GM23338 (cell line): ENCODE data around the gene DMRT1. TPM values are rescaled to one million over a fixed set of nuclear protein-coding genes. Genes with fewer than 3 reads are reported as not detected.

Source experiments
- ATAC-seq: fragments of 200-7000 bp; cut with Tn5 transposase; 3 replicates; pipeline ENCODE4 v1.9.1; 2020
- DNase-seq: peaks from one replicate; pipeline ENCODE4 v3.0.0-alpha.2; 2015; ENCODE audit warnings: low spot score
- H2AFZ ChIP-seq: fragments of 200-600 bp; sonication (generic); 2 replicates; pipeline ENCODE4 v1.8.0; 2016; ENCODE audit warnings: antibody characterized with exemption, mild to moderate bottlenecking, moderate library complexity
- H3F3A ChIP-seq: fragments of 200-600 bp; sonication (generic); replicated peaks from 2 replicates; pipeline ENCODE4 v1.8.0; 2017; ENCODE audit warnings: antibody characterized with exemption, mixed run types, low read depth
- H3K27ac ChIP-seq: fragments of 200-600 bp; sonication (generic); 2 replicates; pipeline ENCODE4 v1.6.1; 2016; ENCODE audit warnings: low read depth
- H3K27me3 ChIP-seq: fragments of 200-600 bp; sonication (generic); 2 replicates; pipeline ENCODE4 v1.8.0; 2016; ENCODE audit warnings: mild to moderate bottlenecking, mixed run types, moderate library complexity; ENCODE audit not compliant: insufficient read depth
- H3K36me3 ChIP-seq: fragments of 200-600 bp; sonication (generic); 2 replicates; pipeline ENCODE4 v1.8.0; 2016; ENCODE audit warnings: mild to moderate bottlenecking; ENCODE audit not compliant: insufficient read depth
- H3K4me1 ChIP-seq: fragments of 200-600 bp; sonication (generic); 2 replicates; pipeline ENCODE4 v1.8.0; 2016; ENCODE audit warnings: mild to moderate bottlenecking, moderate library complexity; ENCODE audit not compliant: insufficient read depth
- H3K4me2 ChIP-seq: fragments of 200-600 bp; sonication (generic); 2 replicates; pipeline ENCODE4 v1.7.1; 2017; ENCODE audit warnings: mixed run types
- H3K4me3 ChIP-seq: fragments of 200-600 bp; sonication (generic); 2 replicates; pipeline ENCODE4 v1.6.1; 2016; ENCODE audit warnings: mixed run types
- H3K79me2 ChIP-seq: fragments of 200-600 bp; sonication (generic); replicated peaks from 2 replicates; pipeline ENCODE4 v1.8.0; 2017; ENCODE audit warnings: mild to moderate bottlenecking; ENCODE audit not compliant: insufficient read depth
- H3K9me2 ChIP-seq: fragments of 200-600 bp; sonication (generic); 2 replicates; pipeline ENCODE4 v1.8.0; 2017; ENCODE audit not compliant: insufficient read depth
- H4K20me1 ChIP-seq: fragments of 200-600 bp; sonication (generic); replicated peaks from 2 replicates; pipeline ENCODE4 v1.8.0; 2017; ENCODE audit warnings: mild to moderate bottlenecking; ENCODE audit not compliant: insufficient read depth
- H3K27ac Mint-ChIP-seq: 2 replicates; pipeline ENCODE4 v1.8.0; 2020; ENCODE audit warnings: inconsistent platforms, mild to moderate bottlenecking, moderate library complexity, mixed read lengths
- H3K27me3 Mint-ChIP-seq: 3 replicates; pipeline ENCODE4 v1.8.0; 2022; ENCODE audit warnings: low read depth, mild to moderate bottlenecking, moderate library complexity, mixed read lengths, inconsistent platforms; ENCODE audit not compliant: insufficient read depth, poor library complexity
- H3K36me3 Mint-ChIP-seq: 3 replicates; pipeline ENCODE4 v1.8.0; 2021; ENCODE audit warnings: low read depth, mild to moderate bottlenecking, inconsistent platforms, moderate library complexity, mixed read lengths
- H3K4me1 Mint-ChIP-seq: 3 replicates; pipeline ENCODE4 v1.8.0; 2020; ENCODE audit warnings: mild to moderate bottlenecking, inconsistent platforms, mixed read lengths
- H3K4me3 Mint-ChIP-seq: 3 replicates; pipeline ENCODE4 v1.8.0; 2021; ENCODE audit warnings: moderate library complexity, mild to moderate bottlenecking, inconsistent platforms, mixed read lengths
- H3K9me3 Mint-ChIP-seq: 3 replicates; pipeline ENCODE4 v1.8.0; 2020; ENCODE audit warnings: moderate library complexity, mild to moderate bottlenecking, inconsistent platforms, mixed read lengths
- CREB1 ChIP-seq: fragments of 250-450 bp; sonication (Bioruptor Pico); IDR thresholded peaks from 2 replicates; pipeline ENCODE4 v1.5.0; 2020; ENCODE audit warnings: low read depth, mild to moderate bottlenecking, moderate library complexity
- EZH2phosphoT487 ChIP-seq: fragments of 200-600 bp; sonication (generic); IDR thresholded peaks from one replicate; pipeline ENCODE4 v1.8.1; 2018; ENCODE audit warnings: antibody characterized with exemption; ENCODE audit not compliant: unreplicated experiment
- NANOG ChIP-seq: IDR thresholded peaks from 2 replicates; pipeline ENCODE4 v1.6.1; 2016; ENCODE audit warnings: antibody characterized with exemption, borderline replicate concordance
- REST ChIP-seq: IDR thresholded peaks from one replicate; pipeline ENCODE4 v1.6.1; 2018; ENCODE audit warnings: antibody characterized with exemption; ENCODE audit not compliant: unreplicated experiment
- ZNF114 ChIP-seq: fragments of 250-450 bp; sonication (Bioruptor Pico); IDR thresholded peaks from 2 replicates; pipeline ENCODE4 v1.5.0; 2020; ENCODE audit warnings: mild to moderate bottlenecking, moderate library complexity
- ZNF331 ChIP-seq: fragments of 250-450 bp; sonication (Bioruptor Pico); IDR thresholded peaks from 2 replicates; pipeline ENCODE4 v1.5.0; 2020; ENCODE audit warnings: low read depth, mild to moderate bottlenecking, moderate library complexity
- ZNF462 ChIP-seq: fragments of 250-450 bp; sonication (Bioruptor Pico); IDR thresholded peaks from 2 replicates; pipeline ENCODE4 v1.5.0; 2020; ENCODE audit warnings: mild to moderate bottlenecking, moderate library complexity
- polyA plus RNA-seq: library from polyadenylated mRNA; unstranded; fragments of >200 nt; fragmentation: Nextera tagmentation; extraction: Ambion mirVana; gene quantifications from 2 replicates; pipeline ENCODE4 v1.2.1, GENCODE V29; 2016
- total RNA-seq: library from RNA; depleted of rRNA; stranded (reverse); fragments of >200 nt; shearing (Covaris generic); gene quantifications from 2 replicates; pipeline ENCODE4 v1.2.3, GENCODE V29; 2014

DMRT1 gene
- total and polyA plus RNA-seq, 2 experiments from 2014 or later = not detected

- TF ChIP-seq ZNF462 (CRISPR knock-in tag) (no peak), NANOG (no peak), CREB1 (no peak), ZNF114 (CRISPR knock-in tag) (no peak), ZNF331 (CRISPR knock-in tag) (no peak)
Measured at GRCh38 chr9:922731-923130, 81.2 kb downstream of the DMRT1 start (continued).

- H2AFZ ChIP-seq = no peak overlapping the region
- H3K4me3 ChIP-seq = no peak overlapping the region
- H4K20me1 ChIP-seq = no peaks in the 10 kb centered on the region
- Mint-ChIP-seq H3K27ac (no peak overlapping the region), H3K4me3 (no peak overlapping the region), H3K36me3 (no peaks in the 10 kb centered on the region; the same call in 2 of the 3 replicates), H3K27me3 (peaks cover 7% of the 10 kb centered on the region), H3K4me1 (0 out of 3 replicates have a peak, but pooled peaks cover 2% of the 10 kb centered on the region), H3K9me3 (0 out of 3 replicates have a peak, but pooled peaks cover 2% of the 10 kb centered on the region)
- no peak overlapping the region for H3K4me2 ChIP-seq
- no peaks in the 10 kb centered on the region for H3K36me3 ChIP-seq
- no peak overlapping the region for H3K27ac ChIP-seq
- H3K79me2 ChIP-seq = no peaks in the 10 kb centered on the region
- H3K9me2 ChIP-seq = no peaks in the 10 kb centered on the region
- TF ChIP-seq REST (no peak), EZH2phosphoT487 (no peak), ZNF462 (CRISPR knock-in tag) (no peak)
- no peaks in the 10 kb centered on the region for H3F3A ChIP-seq
- ATAC-seq = no peak
- H3K4me1 ChIP-seq = no peaks in the 10 kb centered on the region
- no peak for DNase-seq
- H3K27me3 ChIP-seq = no peaks in the 10 kb centered on the region
Measured at GRCh38 chr9:926976-927375, 85.5 kb downstream of the DMRT1 start.
